Fibroblast of lung (primary cell): Measurements from ENCODE around the gene CKAP4.

ENCODE experiments used
- EZH2 ChIP-seq: IDR thresholded peaks from 2 replicates; pipeline ENCODE4 v1.5.1; 2012; ENCODE audit warnings: low read length, control low read depth, mild to moderate bottlenecking; ENCODE audit errors: missing control alignments
- TF ChIP-seq, protein P1 (sequence below), 2 donors: IDR thresholded peaks in 1 of 2; conservative IDR thresholded peaks in 1 of 2; 1 replicate in 1 of 2; 2 replicates in 1 of 2; pipeline ENCODE4 v1.5.1; 2011 to 2012; ENCODE audit warnings: low read length in 2 of 2, control low read depth in 1 of 2, inconsistent platforms in 1 of 2, low read depth in 1 of 2, mild to moderate bottlenecking in 1 of 2

- TF ChIP-seq, protein P1, sequence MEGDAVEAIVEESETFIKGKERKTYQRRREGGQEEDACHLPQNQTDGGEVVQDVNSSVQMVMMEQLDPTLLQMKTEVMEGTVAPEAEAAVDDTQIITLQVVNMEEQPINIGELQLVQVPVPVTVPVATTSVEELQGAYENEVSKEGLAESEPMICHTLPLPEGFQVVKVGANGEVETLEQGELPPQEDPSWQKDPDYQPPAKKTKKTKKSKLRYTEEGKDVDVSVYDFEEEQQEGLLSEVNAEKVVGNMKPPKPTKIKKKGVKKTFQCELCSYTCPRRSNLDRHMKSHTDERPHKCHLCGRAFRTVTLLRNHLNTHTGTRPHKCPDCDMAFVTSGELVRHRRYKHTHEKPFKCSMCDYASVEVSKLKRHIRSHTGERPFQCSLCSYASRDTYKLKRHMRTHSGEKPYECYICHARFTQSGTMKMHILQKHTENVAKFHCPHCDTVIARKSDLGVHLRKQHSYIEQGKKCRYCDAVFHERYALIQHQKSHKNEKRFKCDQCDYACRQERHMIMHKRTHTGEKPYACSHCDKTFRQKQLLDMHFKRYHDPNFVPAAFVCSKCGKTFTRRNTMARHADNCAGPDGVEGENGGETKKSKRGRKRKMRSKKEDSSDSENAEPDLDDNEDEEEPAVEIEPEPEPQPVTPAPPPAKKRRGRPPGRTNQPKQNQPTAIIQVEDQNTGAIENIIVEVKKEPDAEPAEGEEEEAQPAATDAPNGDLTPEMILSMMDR (conservative IDR thresholded peaks at IDR 0.05 in 1 of 2, IDR thresholded peaks at IDR 0.05 in 1 of 2; ENCODE audit: low read depth in 1 of 2, low read length in 2 of 2): peak in 1 of 2 donors; percentile 20
- TF ChIP-seq EZH2: no peak
Measured at GRCh38 chr12:106197906-106198623, 49.8 kb downstream of the CKAP4 start.
